HG02884 (cell line): ENCODE results near the gene USP24.
"Not testable (repeated sequence)": the region's sequence is repeated elsewhere in the genome, so short reads cannot be mapped to it uniquely, and the experiment has no call there.

ENCODE experiments used
- ATAC-seq: cut with Tn5 transposase; IDR thresholded peaks from one replicate; pipeline ENCODE4 v1.9.1; 2021; ENCODE audit warnings: mild to moderate bottlenecking, moderate library complexity; ENCODE audit not compliant: unreplicated experiment

Gene USP24

GRCh38 chr1:55200667-55201066 lies 14.5 kb downstream of the USP24 start:
- no peak for ATAC-seq

- not testable (repeated sequence) for ATAC-seq
These were observed 15.4 kb downstream of the USP24 start for GRCh38 chr1:55199735-55200134.

GRCh38 chr1:55198044-55198443 lies 17.1 kb downstream of the USP24 start:
- ATAC-seq = no peak

- ATAC-seq = no peak
These were observed 18.1 kb downstream of the USP24 start for GRCh38 chr1:55197099-55197498.

- ATAC-seq = no peak
These were observed 18.6 kb downstream of the USP24 start for GRCh38 chr1:55196433-55197035.

GRCh38 chr1:55195521-55196233 lies 19.5 kb downstream of the USP24 start:
- no peak for ATAC-seq

- no peak for ATAC-seq
These were observed 20.3 kb downstream of the USP24 start for GRCh38 chr1:55194851-55195250.

GRCh38 chr1:55192093-55192492 lies 23.1 kb downstream of the USP24 start:
- no peak for ATAC-seq

- not testable (repeated sequence) for ATAC-seq
These were observed 23.8 kb downstream of the USP24 start for GRCh38 chr1:55191219-55191952.

- no peak for ATAC-seq
These were observed 25.1 kb downstream of the USP24 start for GRCh38 chr1:55190109-55190508.

- no peak for ATAC-seq
These were observed 26.3 kb downstream of the USP24 start for GRCh38 chr1:55188909-55189308.

- ATAC-seq = no peak
These were observed 29.3 kb downstream of the USP24 start for GRCh38 chr1:55185832-55186231.

GRCh38 chr1:55184859-55185258 lies 30.3 kb downstream of the USP24 start:
- no peak for ATAC-seq

GRCh38 chr1:55181666-55182065 lies 33.5 kb downstream of the USP24 start:
- ATAC-seq = no peak

GRCh38 chr1:55180075-55180670 lies 35.0 kb downstream of the USP24 start:
- no peak for ATAC-seq

- ATAC-seq = no peak
These were observed 35.9 kb downstream of the USP24 start for GRCh38 chr1:55179177-55179835.

GRCh38 chr1:55172687-55173086 lies 42.5 kb downstream of the USP24 start:
- ATAC-seq = no peak

- no peak for ATAC-seq
These were observed 42.9 kb downstream of the USP24 start for GRCh38 chr1:55172272-55172671.

GRCh38 chr1:55171694-55172093 lies 43.5 kb downstream of the USP24 start:
- ATAC-seq = no peak

GRCh38 chr1:55170426-55170825 lies 44.7 kb downstream of the USP24 start:
- ATAC-seq = no peak

GRCh38 chr1:55169126-55169525 lies 46.0 kb downstream of the USP24 start:
- no peak for ATAC-seq
